OCI-LY1 (cell line): ENCODE measurements around the gene DYDC2.

ENCODE experiments used
- CTCF ChIP-seq: fragments of 200-600 bp; sonication (generic), shearing (Covaris generic); IDR thresholded peaks from 2 replicates; pipeline ENCODE4 v1.5.1; 2017; ENCODE audit warnings: mild to moderate bottlenecking, antibody characterized with exemption, low read length, moderate library complexity, mixed read lengths
- EZH2 ChIP-seq: fragments of 200-600 bp; sonication (generic), shearing (Covaris generic); IDR thresholded peaks from 2 replicates; pipeline ENCODE4 v1.8.0; 2017; ENCODE audit warnings: borderline replicate concordance, mixed run types, mild to moderate bottlenecking, antibody characterized with exemption, low read length, moderate library complexity, mixed read lengths

- TF ChIP-seq CTCF (no peak), EZH2 (no peak)
Measured at GRCh38 chr10:80323311-80323710, 33.3 kb upstream of the DYDC2 start.
